Activated CD4-positive, alpha-beta T cell treated with anti-CD3 and anti-CD28 coated beads, Interleukin-2, amount 10 ng/mL, durations not matched to agents 7 days and 5 days (primary cell): ENCODE measurements around the gene ADAM22. TPM values are rescaled to one million over a fixed set of nuclear protein-coding genes. Genes with fewer than 3 reads are reported as not detected.

Experiments used
- CTCF ChIA-PET: fragments of 350-600 bp; sonication (Branson Sonifier 250); formaldehyde crosslinking; loops from one replicate; lab custom pipeline; 2021; ENCODE audit warnings: antibody characterized with exemption; lab: Charles Lee
- POLR2A ChIA-PET: fragments of 350-600 bp; sonication (Branson Sonifier 250); formaldehyde crosslinking; loops from one replicate; lab custom pipeline; 2021; ENCODE audit warnings: antibody characterized with exemption; lab: Charles Lee
- DNase-seq: peaks from one replicate; pipeline ENCODE4 v3.0.0-alpha.2; 2020
- H3K27ac Mint-ChIP-seq: one replicate; pipeline ENCODE4 v1.8.0; 2021; ENCODE audit warnings: mild to moderate bottlenecking, moderate library complexity, mixed read lengths
- H3K27me3 Mint-ChIP-seq: one replicate; pipeline ENCODE4 v1.8.0; 2021; ENCODE audit warnings: mixed read lengths
- H3K36me3 Mint-ChIP-seq: one replicate; pipeline ENCODE4 v1.8.0; 2021; ENCODE audit warnings: low read depth, mixed read lengths
- H3K4me1 Mint-ChIP-seq: one replicate; pipeline ENCODE4 v1.8.0; 2021; ENCODE audit warnings: mixed read lengths
- H3K4me3 Mint-ChIP-seq: one replicate; pipeline ENCODE4 v1.8.0; 2021; ENCODE audit warnings: mild to moderate bottlenecking, moderate library complexity, mixed read lengths
- H3K9me3 Mint-ChIP-seq: one replicate; pipeline ENCODE4 v1.8.0; 2021; ENCODE audit warnings: mixed read lengths
- total RNA-seq, 2 experiments: library from RNA; stranded (reverse); gene quantifications; one replicate each; pipeline ENCODE4 v1.2.3, GENCODE V29; 2021

ADAM22 gene
- total RNA-seq, 2 experiments from 2014 or later, result 0.96 to 1.1 TPM

DNA sequence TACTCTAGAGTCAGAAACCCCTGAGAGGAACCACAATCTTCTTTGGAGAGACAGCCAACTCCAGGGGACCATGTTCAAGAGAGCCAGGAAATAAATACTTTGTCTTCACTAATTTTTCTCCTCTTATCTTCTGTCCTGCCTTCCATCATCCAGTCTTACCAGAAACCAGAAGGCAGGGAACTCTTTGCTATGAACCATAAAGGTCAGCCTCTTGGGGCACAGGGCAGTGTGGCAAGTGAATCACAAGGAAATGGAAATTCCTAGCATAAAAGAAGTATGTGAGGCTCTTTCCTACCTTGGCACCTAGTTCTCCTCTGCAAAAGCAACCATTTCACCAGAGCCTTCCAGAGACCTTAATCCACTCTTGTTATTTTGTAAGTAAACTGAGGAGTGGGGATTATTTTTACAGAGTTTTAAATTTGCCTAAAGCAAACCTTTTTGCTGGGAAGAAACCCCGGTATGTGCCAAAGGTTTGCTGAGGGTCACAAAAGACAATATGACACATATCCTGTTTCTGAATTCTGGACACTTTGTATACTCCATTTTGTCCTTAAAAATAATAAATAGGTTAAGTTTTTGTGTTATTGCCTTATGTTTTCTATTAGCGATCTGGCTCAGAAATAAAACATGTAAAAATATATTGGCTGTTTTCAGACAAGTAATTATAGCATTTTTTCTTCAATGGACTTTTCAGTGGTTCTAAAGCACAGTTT lies 87.1 kb downstream of the ADAM22 start:
- no peaks in the 10 kb centered on the region for H3K4me1 Mint-ChIP-seq
- no peak overlapping the region for H3K4me3 Mint-ChIP-seq
- no peak for DNase-seq
- H3K27me3 Mint-ChIP-seq, result no peaks in the 10 kb centered on the region
- no peaks in the 10 kb centered on the region for H3K9me3 Mint-ChIP-seq
- no peak overlapping the region for H3K27ac Mint-ChIP-seq
- CTCF ChIA-PET, result no interaction called here
- POLR2A ChIA-PET, result no interaction called here
- no peaks in the 10 kb centered on the region for H3K36me3 Mint-ChIP-seq

DNA sequence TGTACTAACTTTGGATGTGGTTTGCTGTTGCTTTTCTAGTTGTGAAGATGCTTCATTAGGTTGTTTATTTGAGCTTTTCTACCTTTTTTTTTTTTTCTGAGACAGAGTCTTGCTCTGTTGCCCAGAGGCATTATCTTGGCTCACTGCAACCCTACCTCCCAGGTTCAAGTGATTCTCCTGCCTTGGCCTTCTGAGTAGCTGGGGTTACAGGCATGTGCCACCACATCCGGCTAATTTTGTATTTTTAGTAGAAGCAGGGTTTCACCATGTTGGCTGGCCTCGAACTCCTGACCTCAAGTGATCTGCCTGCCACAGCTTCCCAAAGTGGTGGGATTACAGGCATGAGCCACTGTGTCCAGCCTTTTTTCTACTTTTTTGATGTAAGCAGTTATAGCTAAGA lies 93.7 kb downstream of the ADAM22 start:
- Mint-ChIP-seq H3K36me3 (peaks cover 3% of the 10 kb centered on the region), H3K4me1 (no peaks in the 10 kb centered on the region), H3K27ac (no peak overlapping the region), H3K4me3 (no peak overlapping the region), H3K27me3 (no peaks in the 10 kb centered on the region), H3K9me3 (peaks cover 23% of the 10 kb centered on the region)
- CTCF ChIA-PET, result no interaction called here
- no peak for DNase-seq
- POLR2A ChIA-PET, result no interaction called here

DNA sequence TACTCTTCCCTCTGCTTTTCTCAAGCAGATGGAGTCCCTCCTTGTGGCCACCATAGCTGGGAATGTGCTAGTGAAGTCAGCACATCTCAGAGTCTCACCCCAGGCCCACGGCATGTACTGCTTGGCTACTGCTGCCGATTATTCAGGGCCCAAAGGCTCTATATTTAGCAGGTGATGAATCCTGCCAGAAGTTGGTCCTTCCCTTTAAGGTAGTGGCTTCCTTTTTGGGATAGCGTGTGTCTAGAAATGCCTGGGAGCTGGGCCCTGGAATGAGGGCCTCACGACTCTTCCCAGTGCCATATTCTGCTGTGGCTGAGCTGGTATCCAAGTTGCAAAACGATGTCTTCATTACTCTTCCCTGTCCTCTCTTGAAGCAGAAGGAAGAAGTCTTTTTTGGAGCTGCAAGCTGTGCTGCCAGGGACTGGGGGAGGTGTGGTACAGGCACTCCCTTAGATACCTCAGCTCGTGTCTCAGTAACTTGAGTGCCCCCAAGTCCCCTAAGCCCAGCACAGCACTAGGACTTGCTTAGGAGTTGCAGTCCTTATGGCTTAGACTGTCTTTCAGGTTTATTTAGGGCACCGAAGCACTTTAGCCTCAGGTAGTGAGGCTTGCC lies 100.1 kb downstream of the ADAM22 start:
- Mint-ChIP-seq H3K9me3 (peaks cover 26% of the 10 kb centered on the region), H3K4me3 (no peak overlapping the region), H3K27me3 (no peaks in the 10 kb centered on the region), H3K4me1 (no peaks in the 10 kb centered on the region), H3K27ac (no peak overlapping the region), H3K36me3 (peaks cover 3% of the 10 kb centered on the region)
- ChIA-PET CTCF (interaction anchor here (0.8 kb wide), 1 partner anchor 24 kb away, joined by 3 read pairs; no protein-coding TSS in a partner anchor), POLR2A (no interaction called here)
- no peak for DNase-seq

DNA sequence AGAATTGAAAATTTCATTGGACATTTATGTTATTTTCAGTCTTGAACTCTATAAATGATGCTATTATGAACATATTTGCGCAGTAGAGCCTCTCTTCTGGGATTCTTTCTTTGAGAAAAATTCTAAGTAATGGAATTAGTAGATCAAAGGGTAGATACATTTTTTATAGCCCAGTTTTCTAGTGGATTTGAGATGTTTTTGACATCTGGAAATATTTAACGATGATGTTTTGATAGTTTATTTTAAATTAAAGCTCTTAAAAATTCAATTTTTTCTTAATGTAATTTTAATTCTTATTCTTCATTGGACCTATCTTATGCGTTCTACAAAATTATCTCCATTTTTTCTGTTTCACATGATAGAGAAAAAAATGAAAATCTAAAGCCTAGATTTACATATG lies 103.0 kb downstream of the ADAM22 start:
- CTCF ChIA-PET, result interaction anchor here (1.0 kb wide), 1 partner anchor 29 kb away, joined by 3 read pairs; no protein-coding TSS in a partner anchor
- H3K27me3 Mint-ChIP-seq, result no peaks in the 10 kb centered on the region
- H3K4me1 Mint-ChIP-seq, result peaks cover 3% of the 10 kb centered on the region
- POLR2A ChIA-PET, result no interaction called here
- H3K9me3 Mint-ChIP-seq, result peaks cover 12% of the 10 kb centered on the region
- no peaks in the 10 kb centered on the region for H3K36me3 Mint-ChIP-seq
- no peak overlapping the region for H3K4me3 Mint-ChIP-seq
- no peak overlapping the region for H3K27ac Mint-ChIP-seq
- no peak for DNase-seq

DNA sequence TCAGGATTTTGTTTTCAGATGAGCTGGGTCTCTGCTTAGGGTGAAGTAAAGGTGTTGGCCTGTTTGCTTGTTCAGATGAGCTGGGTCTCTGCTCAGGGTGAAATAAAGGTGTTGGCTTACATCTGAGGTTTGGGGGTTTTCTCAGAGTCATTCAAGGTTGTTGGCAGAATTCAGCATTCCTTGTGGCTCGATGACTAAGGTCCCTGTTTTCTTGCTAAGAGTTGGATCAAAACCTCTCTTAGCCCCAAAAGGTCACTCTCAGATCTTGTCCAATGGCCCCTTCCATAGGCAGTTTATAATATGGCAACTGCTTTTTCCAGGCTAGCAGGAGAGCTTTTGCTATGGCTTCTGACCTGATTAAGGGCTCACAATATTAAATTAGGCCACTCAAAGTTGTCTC lies 106.6 kb downstream of the ADAM22 start:
- no peak overlapping the region for H3K27ac Mint-ChIP-seq
- ChIA-PET POLR2A (no interaction called here), CTCF (no interaction called here)
- no peaks in the 10 kb centered on the region for H3K36me3 Mint-ChIP-seq
- peaks cover 4% of the 10 kb centered on the region for H3K9me3 Mint-ChIP-seq
- peaks cover 10% of the 10 kb centered on the region for H3K4me1 Mint-ChIP-seq
- no peak overlapping the region for H3K4me3 Mint-ChIP-seq
- no peaks in the 10 kb centered on the region for H3K27me3 Mint-ChIP-seq
- DNase-seq, result no peak

DNA sequence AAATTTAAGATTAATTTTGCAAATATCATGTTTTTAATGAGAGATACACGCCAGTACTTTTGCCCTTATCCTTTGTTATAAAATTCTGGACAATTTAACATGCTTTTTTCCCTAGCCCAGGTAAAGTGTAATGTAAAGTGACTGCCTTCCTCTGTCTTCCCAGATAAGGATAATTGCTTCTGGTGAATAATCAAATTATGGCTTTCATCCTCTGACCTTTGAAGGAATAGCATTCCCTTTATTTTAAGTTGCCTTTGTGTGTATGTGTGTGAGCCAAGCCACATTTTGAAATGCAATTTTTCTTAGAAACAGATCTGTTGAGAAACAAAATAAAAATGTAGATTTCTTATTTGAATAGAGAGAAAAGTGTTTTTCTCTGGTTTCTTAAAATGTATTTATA lies 107.5 kb downstream of the ADAM22 start:
- no peak for DNase-seq
- Mint-ChIP-seq H3K36me3 (no peaks in the 10 kb centered on the region), H3K9me3 (peaks cover 4% of the 10 kb centered on the region), H3K4me1 (peaks cover 10% of the 10 kb centered on the region), H3K27ac (no peak overlapping the region), H3K27me3 (no peaks in the 10 kb centered on the region), H3K4me3 (no peak overlapping the region)
- ChIA-PET POLR2A (no interaction called here), CTCF (interaction anchor here (0.9 to 1.3 kb wide), 2 partner anchors 10 to 77 kb away, joined by 3 read pairs; no protein-coding TSS in a partner anchor)

DNA sequence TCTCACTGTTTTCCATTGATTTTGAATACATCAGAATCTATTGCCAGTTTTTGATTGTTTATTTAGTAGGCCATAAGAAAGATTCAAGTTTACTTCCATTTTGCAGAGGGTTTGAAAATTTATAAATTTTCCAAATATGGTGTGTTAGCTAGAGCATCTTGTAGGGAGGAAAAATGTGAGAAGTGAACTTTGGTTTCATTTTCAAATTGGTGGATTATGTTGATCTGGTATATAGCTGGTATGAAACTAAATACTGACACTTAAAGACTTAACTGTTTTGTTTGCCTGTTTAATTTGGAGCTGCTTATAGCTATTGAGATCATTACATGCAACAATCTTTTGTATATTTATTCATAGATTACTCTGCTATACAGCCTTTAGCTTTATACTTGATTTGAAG lies 108.1 kb downstream of the ADAM22 start:
- no peak overlapping the region for H3K27ac Mint-ChIP-seq
- ChIA-PET CTCF (interaction anchor here (0.6 to 1.3 kb wide), 3 partner anchors 10 to 78 kb away, joined by 3 read pairs; no protein-coding TSS in a partner anchor), POLR2A (no interaction called here)
- H3K27me3 Mint-ChIP-seq, result no peaks in the 10 kb centered on the region
- H3K9me3 Mint-ChIP-seq, result peaks cover 4% of the 10 kb centered on the region
- DNase-seq, result no peak
- H3K4me1 Mint-ChIP-seq, result peaks cover 10% of the 10 kb centered on the region
- H3K4me3 Mint-ChIP-seq, result peak overlapping the region; percentile 5
- H3K36me3 Mint-ChIP-seq, result no peaks in the 10 kb centered on the region

DNA sequence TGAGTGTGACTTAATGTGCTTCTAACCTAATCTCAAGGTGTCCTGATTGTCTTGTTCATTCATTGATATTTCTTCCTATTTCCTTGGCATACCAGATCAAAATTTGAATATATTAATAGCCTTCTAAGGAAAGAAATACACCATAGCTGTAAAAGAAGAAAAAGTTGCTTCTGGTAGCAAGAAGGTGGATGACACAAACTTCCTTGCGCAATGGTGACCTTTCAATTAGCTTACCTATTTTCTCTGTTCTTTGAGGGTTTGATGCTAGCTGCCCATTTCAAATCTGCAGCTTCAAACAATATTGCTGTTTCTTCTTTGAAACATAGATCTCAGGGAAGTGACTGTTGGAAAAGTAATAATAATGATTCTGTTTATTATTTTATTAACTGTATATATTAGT lies 108.8 kb downstream of the ADAM22 start:
- no peak overlapping the region for H3K27ac Mint-ChIP-seq
- H3K27me3 Mint-ChIP-seq, result no peaks in the 10 kb centered on the region
- ChIA-PET POLR2A (no interaction called here), CTCF (interaction anchor here (0.6 kb wide), 1 partner anchor 13 kb away, joined by 3 read pairs; no protein-coding TSS in a partner anchor)
- H3K4me3 Mint-ChIP-seq, result no peak overlapping the region
- H3K4me1 Mint-ChIP-seq, result peaks cover 10% of the 10 kb centered on the region
- no peak for DNase-seq
- peaks cover 4% of the 10 kb centered on the region for H3K9me3 Mint-ChIP-seq
- H3K36me3 Mint-ChIP-seq, result no peaks in the 10 kb centered on the region

DNA sequence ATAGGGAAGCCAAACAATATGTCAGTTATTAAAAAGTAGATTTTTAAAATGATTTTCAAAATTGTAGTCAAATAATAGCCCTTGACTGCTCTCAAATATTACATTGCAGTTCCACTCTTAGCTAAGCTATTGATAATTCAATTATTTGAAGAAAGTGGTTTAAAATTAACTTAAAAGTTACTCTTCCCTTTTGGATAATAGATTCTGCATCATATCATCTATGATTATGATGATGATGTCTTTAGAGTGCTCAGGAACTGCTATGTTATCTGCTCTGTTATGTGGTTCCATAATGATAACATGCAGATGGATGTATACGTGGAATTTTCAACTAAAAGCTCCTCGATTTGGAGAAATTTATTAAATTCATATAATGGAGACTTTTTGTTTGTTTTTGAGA lies 110.0 kb downstream of the ADAM22 start:
- Mint-ChIP-seq H3K4me3 (no peak overlapping the region), H3K36me3 (no peaks in the 10 kb centered on the region), H3K27ac (no peak overlapping the region), H3K27me3 (no peaks in the 10 kb centered on the region), H3K9me3 (peaks cover 4% of the 10 kb centered on the region), H3K4me1 (peaks cover 10% of the 10 kb centered on the region)
- ChIA-PET CTCF (interaction anchor here (0.6 kb wide), 1 partner anchor 45 kb away, joined by 3 read pairs; no protein-coding TSS in a partner anchor), POLR2A (no interaction called here)
- DNase-seq, result no peak

DNA sequence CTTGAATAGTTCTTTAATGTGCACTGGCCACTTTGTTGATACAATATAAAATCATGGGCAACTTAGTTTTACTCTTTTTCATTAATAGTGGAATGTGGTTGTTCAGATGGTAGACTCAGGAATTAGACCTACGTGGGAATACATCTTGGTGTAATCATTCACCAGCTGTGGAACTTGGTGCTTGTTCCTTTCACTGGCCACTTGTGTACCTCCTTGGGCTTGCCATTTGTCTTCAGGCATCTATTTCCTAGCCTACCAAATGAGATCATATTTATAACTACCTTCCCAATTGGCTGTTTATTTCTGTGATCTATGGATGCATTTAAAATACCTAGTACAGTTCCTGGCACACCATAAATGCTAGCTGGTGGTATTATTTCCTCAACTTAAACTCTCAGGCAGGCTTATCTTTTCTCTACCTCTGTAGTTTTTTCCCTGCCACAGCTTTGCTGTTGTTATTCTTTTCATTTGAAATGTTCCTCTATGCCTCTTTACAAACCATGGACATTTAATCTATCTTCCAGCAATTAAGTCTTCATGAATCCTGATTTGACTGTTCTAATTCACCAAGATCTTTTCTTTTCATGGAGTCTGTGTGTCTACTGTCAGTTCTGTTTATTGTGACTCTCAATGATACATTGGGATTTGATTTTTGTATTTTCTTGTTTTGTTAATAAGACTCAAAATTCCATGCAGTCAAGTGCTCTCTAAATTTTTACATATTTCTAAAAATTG lies 113.0 kb downstream of the ADAM22 start:
- Mint-ChIP-seq H3K36me3 (no peaks in the 10 kb centered on the region), H3K27ac (no peak overlapping the region), H3K4me3 (no peak overlapping the region), H3K27me3 (no peaks in the 10 kb centered on the region), H3K9me3 (no peaks in the 10 kb centered on the region), H3K4me1 (peaks cover 8% of the 10 kb centered on the region)
- ChIA-PET POLR2A (no interaction called here), CTCF (no interaction called here)
- no peak for DNase-seq

DNA sequence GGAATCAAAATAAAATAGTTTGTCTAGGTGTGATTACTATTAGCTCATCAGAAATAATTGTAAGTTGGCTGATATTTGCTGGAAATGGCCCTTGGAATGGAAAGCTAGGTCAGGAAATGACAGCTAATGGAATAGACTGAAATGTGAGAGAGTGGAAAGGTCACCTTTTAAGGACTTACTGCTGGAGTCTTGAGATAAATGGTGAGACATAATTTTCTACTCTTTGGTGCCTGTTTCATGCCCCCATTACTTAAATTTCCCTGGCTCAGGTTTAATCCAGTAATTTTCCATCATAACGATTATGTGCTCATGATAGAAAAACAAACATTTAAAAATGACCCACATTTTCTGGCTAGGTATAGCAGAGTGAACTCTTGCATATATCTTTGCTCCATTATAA lies 123.6 kb downstream of the ADAM22 start:
- no peaks in the 10 kb centered on the region for H3K36me3 Mint-ChIP-seq
- DNase-seq, result no peak
- H3K27ac Mint-ChIP-seq, result no peak overlapping the region
- no peaks in the 10 kb centered on the region for H3K9me3 Mint-ChIP-seq
- no peaks in the 10 kb centered on the region for H3K4me1 Mint-ChIP-seq
- POLR2A ChIA-PET, result no interaction called here
- no peak overlapping the region for H3K4me3 Mint-ChIP-seq
- H3K27me3 Mint-ChIP-seq, result no peaks in the 10 kb centered on the region
- CTCF ChIA-PET, result interaction anchor here (0.6 to 1.6 kb wide), 2 partner anchors 24 to 38 kb away, joined by 3 read pairs; no protein-coding TSS in a partner anchor

DNA sequence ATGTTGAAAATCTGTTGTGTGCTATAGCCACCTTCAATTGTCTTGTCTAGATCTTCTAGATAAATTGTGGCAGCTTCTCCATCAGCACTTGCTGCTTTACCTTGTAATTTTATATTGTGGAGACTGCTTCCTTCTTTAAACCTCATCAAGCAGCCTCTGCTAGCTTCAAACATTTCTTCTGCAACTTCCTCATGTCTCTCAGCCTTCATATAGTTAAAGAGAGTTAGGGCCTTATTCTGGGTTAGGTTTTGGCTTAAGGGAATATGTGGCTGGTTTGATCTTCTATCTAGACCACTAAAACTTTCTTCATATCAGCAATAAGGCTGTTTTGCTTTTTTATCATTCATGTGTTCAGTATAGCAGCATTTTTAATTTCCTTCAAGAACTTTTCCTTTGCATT lies 128.2 kb downstream of the ADAM22 start:
- ChIA-PET CTCF (no interaction called here), POLR2A (no interaction called here)
- Mint-ChIP-seq H3K36me3 (no peaks in the 10 kb centered on the region), H3K4me3 (no peak overlapping the region), H3K9me3 (no peaks in the 10 kb centered on the region), H3K4me1 (no peaks in the 10 kb centered on the region), H3K27ac (no peak overlapping the region), H3K27me3 (no peaks in the 10 kb centered on the region)
- no peak for DNase-seq

DNA sequence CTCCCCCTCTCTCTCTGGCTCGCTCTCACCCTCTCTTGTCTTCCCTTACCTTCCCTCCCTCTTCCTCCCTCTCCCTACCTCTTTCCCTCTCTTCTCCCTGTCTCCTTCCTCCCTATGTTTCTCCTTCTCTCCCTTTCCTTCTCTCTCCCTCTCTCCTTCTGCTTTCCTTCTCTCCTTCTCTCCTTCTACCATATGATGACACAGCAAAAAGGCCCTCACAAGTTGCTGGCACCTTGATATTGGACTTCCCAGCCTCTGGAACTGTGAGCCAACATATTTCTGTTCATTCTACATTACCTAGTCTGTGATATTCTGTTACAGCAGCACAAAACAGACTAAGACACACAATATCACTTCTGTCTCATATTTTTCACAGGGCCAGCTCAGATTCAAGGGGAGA lies 135.0 kb downstream of the ADAM22 start:
- Mint-ChIP-seq H3K36me3 (no peaks in the 10 kb centered on the region), H3K9me3 (no peaks in the 10 kb centered on the region), H3K4me3 (no peak overlapping the region), H3K27me3 (no peaks in the 10 kb centered on the region), H3K4me1 (peaks cover 8% of the 10 kb centered on the region), H3K27ac (no peak overlapping the region)
- DNase-seq, result no peak
- ChIA-PET CTCF (no interaction called here), POLR2A (no interaction called here)
